HG02973 (cell line): ENCODE measurements around the gene EFHC2.

Experiments used
- ATAC-seq: cut with Tn5 transposase; IDR thresholded peaks from one replicate; pipeline ENCODE4 v1.9.1; 2021; ENCODE audit warnings: moderate library complexity; ENCODE audit not compliant: unreplicated experiment

The EFHC2 gene

DNA sequence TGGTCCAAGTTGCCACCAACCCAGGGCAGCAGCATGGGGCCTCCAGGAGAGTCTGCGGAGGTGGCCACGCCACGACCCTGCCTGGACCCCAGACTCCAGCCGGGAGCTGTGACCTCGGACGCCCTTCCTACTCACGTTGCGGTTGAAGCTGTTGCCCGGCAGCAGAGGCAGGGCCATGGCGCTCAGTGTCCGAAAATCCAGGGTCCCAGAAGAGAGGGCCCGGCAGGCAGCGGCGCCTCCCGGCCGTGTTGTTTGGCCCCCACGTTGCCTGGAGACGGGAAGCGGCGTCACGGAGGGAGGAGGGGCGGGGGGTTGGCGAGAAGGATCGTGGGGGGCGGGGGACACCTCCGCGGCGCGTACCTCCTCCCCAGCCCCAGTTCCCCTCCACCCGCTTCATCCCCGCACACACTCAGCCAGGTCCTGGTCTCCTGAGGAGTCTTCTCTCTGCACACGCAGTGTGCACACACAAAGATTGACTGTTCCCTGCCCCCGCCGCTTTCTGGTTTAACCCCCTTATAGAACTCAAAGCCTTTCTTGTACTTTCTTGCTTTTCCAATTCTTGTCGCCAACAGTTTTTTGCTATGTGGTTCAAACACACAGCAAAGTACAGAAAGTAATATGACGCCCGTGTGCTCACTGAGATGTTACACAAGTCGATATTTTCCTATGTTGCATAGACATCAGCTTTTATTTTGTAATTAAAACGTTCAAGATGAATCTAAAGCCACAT, at the start of gene EFHC2:
EFHC2 (minus strand) TSS at position 261 of the 730 bp plus-strand sequence; CDS start at position 177, 84 bp downstream.
- no peak for ATAC-seq

DNA sequence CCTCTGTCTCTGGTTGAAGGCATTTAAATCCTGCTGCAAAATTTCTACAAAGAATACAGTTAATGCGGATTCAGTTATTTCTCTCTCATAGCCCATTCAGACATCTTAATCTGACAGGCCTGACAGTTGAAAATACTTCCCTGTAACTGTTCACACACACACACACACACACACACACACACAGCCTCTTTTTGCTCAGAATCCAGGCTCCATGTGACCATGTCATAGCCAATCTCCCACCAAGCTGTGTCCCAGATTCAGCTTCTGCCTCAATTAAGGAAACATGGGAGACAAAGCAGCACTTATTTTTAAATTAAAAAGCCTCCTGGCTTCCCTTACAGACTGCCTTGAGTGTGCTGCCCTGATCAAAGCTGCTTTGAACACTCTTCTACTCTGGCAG, 49.3 kb upstream of the EFHC2 start:
- no peak for ATAC-seq

DNA sequence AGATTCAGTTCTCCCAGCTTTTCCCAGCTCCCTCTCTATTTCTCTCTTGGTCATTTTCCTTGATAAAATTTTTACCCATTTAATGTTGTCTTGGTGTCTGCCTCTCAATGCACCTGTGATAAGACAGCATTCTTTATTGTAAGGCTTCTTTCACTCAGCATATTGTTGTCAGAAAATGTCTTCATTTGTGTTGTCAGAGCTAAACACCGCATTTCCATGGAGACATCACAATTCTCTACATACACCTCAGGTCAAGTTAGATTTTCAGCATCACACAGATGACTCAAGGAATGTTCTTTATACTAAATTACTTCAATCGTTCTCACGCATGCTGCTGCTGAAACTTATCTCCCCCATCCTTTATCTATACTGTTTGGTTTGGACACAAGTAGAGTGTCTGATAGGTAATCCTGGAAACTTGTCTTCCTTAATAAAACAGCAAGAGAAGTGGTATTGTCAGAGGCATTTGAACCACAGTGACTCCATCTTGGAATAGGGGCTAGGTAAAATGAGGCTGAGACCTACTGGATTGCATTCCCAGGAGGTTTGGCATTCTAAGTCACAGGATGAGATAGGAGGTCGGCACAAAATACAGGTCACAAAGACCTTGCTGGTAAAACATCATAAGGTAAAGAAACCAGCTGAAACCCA, 41.3 kb upstream of the EFHC2 start:
- no peak for ATAC-seq

GRCh38 chrX:44382871-44383270, 39.4 kb upstream of the EFHC2 start:
- ATAC-seq: no peak

DNA sequence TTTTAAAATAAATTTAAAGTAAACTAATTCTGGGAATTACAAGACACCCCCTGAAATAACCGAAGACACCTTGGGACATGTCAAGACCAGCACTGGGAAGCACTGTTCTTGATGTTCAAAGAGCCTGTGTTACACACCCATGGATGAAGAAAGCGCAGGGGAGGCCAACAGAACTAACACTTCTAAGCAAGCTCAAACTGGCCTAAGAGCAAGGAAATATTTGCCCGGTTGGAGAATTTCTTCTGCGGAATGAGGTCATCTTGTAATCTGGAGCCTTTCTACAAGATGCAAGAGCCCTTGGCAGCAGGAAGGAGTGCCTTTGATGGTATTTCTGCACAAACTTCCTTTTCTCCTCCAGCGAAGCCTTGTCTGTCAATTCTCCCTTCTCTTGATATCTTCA, 9.3 kb upstream of the EFHC2 start:
- ATAC-seq: no peak

DNA sequence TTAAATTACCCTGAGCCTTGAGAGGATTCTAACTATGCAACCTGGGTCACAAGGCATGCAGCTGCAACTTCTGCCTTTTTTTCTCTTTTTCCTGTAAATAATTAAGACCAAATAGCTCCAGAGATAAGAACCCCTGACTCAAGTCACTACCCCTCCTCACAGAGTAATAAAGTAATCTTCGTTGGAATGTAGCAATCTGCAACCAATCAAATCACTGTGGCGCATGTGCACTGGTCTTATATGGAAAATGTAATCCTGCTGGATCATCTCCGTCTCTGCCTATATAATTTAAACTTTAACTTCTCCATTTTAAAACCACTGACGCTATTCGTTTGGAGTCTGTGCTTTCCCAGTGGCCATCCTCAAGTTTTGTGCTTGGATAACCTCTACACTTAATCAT, 6.1 kb upstream of the EFHC2 start:
- ATAC-seq: no peak

DNA sequence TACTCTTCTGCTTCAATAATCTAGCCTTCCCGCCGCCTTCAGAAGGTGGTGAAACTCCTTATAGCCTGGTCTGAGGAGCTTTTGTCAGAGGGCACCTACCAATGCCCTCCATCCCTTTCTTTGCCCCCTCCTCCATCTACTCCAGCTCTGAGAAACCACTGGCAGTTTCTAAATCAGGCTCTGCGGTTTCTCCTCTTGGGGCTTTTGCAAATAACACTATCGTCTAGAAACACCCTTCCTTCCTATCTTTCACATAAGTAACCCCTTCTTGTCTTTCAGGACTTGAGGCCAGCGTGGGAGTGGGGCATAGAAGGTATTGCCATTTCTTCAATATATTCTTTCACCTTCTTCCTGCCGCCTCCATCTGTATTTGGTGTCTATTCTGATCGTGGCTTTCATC, 1.2 kb upstream of the EFHC2 start:
- ATAC-seq: no peak

DNA sequence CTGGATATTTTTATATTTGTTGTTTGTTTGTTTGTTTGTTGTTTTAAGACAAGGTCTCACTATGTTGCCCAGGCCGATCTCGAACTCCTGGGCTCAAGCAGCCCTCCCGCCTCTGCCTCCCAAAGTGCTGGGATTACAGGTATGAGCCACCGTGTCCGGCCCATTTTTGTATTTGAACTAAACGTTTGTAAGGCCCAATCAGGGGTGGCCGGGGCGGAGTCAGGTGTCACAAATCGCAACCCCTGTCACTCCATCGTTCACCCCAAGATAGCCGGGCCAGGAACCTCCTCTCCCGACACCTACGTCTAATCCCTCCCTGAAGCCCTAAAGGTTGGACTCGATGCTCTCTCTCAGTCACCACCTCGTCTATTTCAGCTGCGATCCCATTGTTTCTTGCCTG, 722 bp upstream of the EFHC2 start:
- ATAC-seq: no peak

- no peak for ATAC-seq
Measured at GRCh38 chrX:44342866-44343265, 606 bp downstream of the EFHC2 start.

DNA sequence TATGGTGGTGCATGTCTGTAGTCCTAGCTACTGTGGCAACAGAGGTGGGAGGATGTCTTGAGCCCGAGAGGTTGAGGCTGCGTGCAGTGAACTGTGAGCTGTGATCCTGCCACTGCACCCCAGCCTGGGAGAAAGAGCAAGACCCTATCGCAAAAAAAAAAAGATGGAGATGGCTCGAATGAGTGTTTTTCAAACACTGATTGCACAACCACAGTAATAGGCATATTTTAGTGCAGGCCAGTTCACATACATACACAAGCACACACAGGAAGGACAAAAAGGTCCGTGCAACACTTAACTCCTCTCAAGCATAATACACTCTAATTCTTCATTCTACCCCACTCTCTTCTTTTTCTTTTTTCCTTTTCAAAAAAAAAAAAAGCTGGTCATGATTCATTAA, 5.1 kb downstream of the EFHC2 start:
- no peak for ATAC-seq

DNA sequence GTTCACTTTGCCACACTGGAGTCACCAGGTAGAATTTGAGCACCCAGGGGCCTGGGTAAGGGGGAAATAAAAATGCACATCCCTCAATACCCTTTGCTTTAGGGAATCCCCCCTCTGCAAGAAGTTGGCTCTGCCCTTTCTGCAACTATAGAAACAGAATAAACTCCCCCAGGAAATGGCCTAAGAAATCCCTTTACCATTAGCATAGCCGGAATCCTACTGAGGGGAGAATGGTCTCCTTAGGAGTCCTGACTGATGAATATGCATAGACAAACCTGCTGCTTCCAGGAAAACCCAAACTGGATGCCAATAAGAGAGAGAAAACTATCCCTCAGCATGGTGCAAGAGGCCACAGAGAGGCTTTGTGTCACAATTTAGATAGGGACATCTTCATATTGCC, 11.0 kb downstream of the EFHC2 start:
- ATAC-seq: no peak

DNA sequence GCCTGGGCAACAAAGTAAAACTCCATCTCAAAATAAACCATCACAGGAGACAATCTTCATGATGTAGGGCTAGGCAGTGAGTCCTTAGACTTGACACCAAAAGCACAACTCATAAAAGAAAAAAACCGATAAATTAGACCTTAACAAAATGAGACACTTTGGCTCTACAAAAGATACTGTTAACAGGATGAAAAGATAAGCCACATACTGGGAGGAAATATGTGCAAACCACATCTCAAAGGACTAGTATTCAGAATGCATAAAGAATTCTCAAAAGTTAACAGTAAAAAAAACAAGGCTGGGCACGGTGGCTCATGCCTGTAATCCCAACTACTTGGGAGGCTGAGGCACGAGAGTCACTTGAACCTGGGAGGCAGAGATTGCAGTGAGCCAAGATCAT, 13.2 kb downstream of the EFHC2 start:
- no peak for ATAC-seq

GRCh38 chrX:44319550-44319949, 23.9 kb downstream of the EFHC2 start:
- ATAC-seq: no peak

GRCh38 chrX:44317181-44317580, 26.3 kb downstream of the EFHC2 start:
- ATAC-seq: no peak

GRCh38 chrX:44314808-44315207, 28.7 kb downstream of the EFHC2 start:
- ATAC-seq: no peak

DNA sequence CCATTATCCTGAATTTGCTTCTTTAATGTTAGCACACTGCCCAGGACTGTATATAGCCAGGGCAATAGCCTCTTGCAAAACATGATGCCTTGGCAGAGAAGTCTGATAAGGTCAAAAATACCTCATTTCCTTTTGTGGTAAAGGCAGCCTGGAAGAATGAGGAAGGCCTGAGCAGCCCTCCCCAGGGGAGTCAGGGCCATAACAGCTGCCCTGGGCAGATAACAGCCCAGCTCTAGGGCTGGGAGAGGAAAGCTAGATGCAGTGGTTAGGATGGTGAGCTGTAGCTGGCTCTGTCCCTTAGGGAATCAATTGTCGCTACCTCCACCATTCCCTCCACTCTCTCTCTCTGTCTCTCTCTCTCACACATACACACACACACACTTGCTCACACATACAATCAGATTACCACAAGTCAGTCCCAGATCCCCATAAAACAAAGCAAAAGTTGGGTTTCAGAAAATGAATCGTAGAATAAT, 29.2 kb downstream of the EFHC2 start:
- ATAC-seq: no peak

GRCh38 chrX:44312421-44312820, 31.1 kb downstream of the EFHC2 start:
- no peak for ATAC-seq

GRCh38 chrX:44310227-44310626, 33.2 kb downstream of the EFHC2 start:
- ATAC-seq: no peak

DNA sequence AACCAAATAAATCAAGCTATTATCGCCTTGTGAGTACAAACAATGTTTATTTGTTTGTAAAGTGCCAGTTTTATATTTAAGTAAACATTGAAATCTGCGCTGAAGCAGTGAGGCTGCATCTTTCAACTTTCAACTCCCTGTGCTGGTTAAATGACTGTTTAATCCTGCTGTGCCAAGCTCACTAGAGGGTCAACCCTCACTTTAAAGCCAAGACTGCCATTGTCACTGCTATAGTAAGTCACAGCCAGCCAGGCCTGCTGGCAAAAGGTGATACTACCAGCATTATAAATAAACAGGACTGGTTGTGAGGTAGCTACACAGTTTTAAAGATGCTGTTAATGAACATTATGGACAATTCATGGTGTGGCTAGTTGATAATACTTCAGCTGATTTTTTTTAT, 34.6 kb downstream of the EFHC2 start:
- ATAC-seq: no peak

DNA sequence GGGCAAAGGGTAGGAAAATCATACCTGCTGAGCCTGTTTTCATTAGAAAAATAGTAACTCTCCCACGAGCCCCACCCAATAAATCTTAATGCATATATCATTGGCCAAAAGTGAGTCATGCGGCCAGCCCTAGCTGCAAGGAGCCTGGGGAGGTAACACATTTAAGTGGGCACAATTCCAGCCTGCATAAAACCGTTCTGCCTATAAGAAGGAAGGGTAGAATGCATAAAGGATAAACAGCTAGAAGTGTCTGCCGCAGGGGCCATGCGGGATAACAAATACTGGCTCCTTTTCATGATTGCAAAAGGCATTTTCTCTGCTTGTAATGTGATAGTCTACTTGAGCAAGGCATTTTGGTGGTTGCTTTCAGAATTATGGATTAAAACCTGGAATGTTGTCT, 37.1 kb downstream of the EFHC2 start:
- ATAC-seq: no peak

- no peak for ATAC-seq
Measured at GRCh38 chrX:44305921-44306320, 37.6 kb downstream of the EFHC2 start.

DNA sequence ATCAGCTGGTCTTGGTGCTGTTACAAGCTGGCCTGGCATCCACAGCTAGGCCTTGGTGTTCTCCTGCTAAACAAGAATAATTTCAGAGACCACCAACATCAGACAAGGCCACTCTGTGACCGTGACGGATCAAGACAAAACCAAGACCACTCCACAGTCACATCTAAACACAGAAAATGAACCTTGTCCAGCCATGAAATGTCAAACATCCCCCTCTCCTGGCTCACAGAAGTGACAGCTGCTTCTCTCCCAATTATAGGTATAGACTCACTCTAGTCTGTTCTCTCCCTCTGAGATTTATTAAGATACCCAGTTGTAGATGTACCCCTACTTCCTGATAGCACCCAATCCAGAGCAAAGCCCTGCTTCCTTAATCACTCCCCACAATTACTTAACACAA, 40.4 kb downstream of the EFHC2 start:
- no peak for ATAC-seq

DNA sequence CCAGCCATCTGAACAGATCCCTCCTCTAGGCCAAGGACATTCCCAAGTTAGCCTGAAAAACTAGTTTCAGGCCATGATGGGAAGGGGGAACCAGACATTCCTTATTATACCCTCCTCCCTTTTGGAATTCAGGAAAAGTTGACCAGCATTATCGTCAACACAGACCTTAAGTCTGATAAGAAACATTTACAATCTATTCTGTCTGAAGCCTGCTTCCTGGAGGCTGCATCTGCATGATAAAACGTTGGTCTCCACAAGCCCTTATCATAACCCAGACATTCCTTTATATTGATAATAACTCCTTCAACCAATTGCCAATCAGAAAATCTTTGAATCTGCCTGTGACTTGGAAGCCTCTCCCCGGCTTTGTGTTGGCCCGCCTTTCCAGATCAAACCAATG, 44.3 kb downstream of the EFHC2 start:
- no peak for ATAC-seq
